ENCODE results near the gene DCAF16.

DCAF16 gene

DNA sequence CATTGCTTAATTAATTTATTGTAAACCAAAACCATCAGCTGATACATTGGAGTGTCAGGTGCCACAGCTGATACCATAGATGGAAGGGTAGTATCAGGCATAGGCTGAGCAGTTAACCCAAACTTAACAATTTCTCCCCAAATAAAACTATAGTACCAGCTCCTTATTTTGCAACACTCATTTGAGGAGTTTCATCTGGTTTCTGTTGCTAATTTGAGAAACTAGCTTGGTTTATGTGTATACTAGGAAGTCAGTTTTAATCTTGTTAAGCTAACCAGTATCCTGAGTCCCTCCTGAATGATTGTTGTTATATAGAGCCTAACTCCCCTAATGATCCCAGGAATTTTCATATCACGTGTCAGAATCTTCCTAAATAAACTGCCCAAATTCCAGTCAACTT lies 12.7 kb downstream of the DCAF16 start:
- TF ChIP-seq, protein P1, sequence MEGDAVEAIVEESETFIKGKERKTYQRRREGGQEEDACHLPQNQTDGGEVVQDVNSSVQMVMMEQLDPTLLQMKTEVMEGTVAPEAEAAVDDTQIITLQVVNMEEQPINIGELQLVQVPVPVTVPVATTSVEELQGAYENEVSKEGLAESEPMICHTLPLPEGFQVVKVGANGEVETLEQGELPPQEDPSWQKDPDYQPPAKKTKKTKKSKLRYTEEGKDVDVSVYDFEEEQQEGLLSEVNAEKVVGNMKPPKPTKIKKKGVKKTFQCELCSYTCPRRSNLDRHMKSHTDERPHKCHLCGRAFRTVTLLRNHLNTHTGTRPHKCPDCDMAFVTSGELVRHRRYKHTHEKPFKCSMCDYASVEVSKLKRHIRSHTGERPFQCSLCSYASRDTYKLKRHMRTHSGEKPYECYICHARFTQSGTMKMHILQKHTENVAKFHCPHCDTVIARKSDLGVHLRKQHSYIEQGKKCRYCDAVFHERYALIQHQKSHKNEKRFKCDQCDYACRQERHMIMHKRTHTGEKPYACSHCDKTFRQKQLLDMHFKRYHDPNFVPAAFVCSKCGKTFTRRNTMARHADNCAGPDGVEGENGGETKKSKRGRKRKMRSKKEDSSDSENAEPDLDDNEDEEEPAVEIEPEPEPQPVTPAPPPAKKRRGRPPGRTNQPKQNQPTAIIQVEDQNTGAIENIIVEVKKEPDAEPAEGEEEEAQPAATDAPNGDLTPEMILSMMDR (IDR thresholded peaks at IDR 0.05; ENCODE audit: insufficient read depth, low read length, poor library complexity, severe bottlenecking) = no peak
- peaks cover 1% of the 10 kb centered on the region for H3K36me3 ChIP-seq (ENCODE audit: control insufficient read depth, insufficient read depth, low read length)

GRCh38 chr4:17794730-17795129 lies 15.8 kb downstream of the DCAF16 start:
- TF ChIP-seq, protein P1 (IDR thresholded peaks at IDR 0.05; ENCODE audit: insufficient read depth, low read length, poor library complexity, severe bottlenecking) = no peak
- no peak overlapping the region for H3K4me3 ChIP-seq (replicated peaks; ENCODE audit: low read depth, low read length)
- peaks cover 1% of the 10 kb centered on the region for H3K36me3 ChIP-seq (ENCODE audit: control insufficient read depth, insufficient read depth, low read length)
- DNase-seq (ENCODE audit: extremely low read depth, insufficient read length) = no peak
- H3K27me3 ChIP-seq (replicated peaks; ENCODE audit: control insufficient read depth, insufficient read depth, low read length) = no peaks in the 10 kb centered on the region

More for the DNA sequence above, 12.7 kb downstream of the DCAF16 start:
- Histone ChIP-seq H3K27me3 (replicated peaks; ENCODE audit: control insufficient read depth, insufficient read depth, low read length) (no peaks in the 10 kb centered on the region), H3K4me3 (replicated peaks; ENCODE audit: low read depth, low read length) (no peak overlapping the region)
- no peak for DNase-seq (ENCODE audit: extremely low read depth, insufficient read length)

GRCh38 chr4:17788956-17789355 lies 21.6 kb downstream of the DCAF16 start:
- H3K27me3 ChIP-seq (replicated peaks; ENCODE audit: control insufficient read depth, insufficient read depth, low read length) = no peaks in the 10 kb centered on the region
- DNase-seq (ENCODE audit: extremely low read depth, insufficient read length) = no peak
- TF ChIP-seq, protein P1 (IDR thresholded peaks at IDR 0.05; ENCODE audit: insufficient read depth, low read length, poor library complexity, severe bottlenecking) = no peak

GRCh38 chr4:17787315-17787714 lies 23.2 kb downstream of the DCAF16 start:
- TF ChIP-seq, protein P1 (IDR thresholded peaks at IDR 0.05; ENCODE audit: insufficient read depth, low read length, poor library complexity, severe bottlenecking) = no peak
- Histone ChIP-seq H3K36me3 (ENCODE audit: control insufficient read depth, insufficient read depth, low read length) (no peaks in the 10 kb centered on the region), H3K27me3 (replicated peaks; ENCODE audit: control insufficient read depth, insufficient read depth, low read length) (no peaks in the 10 kb centered on the region), H3K4me3 (replicated peaks; ENCODE audit: low read depth, low read length) (no peak overlapping the region)
- DNase-seq (ENCODE audit: extremely low read depth, insufficient read length) = no peak

More at GRCh38 chr4:17788956-17789355, 21.6 kb downstream of the DCAF16 start:
- H3K4me3 ChIP-seq (replicated peaks; ENCODE audit: low read depth, low read length) = no peak overlapping the region
- no peaks in the 10 kb centered on the region for H3K36me3 ChIP-seq (ENCODE audit: control insufficient read depth, insufficient read depth, low read length)

GRCh38 chr4:17786567-17786966 lies 24.0 kb downstream of the DCAF16 start:
- TF ChIP-seq, protein P1 (IDR thresholded peaks at IDR 0.05; ENCODE audit: insufficient read depth, low read length, poor library complexity, severe bottlenecking) = no peak
- H3K27me3 ChIP-seq (replicated peaks; ENCODE audit: control insufficient read depth, insufficient read depth, low read length) = no peaks in the 10 kb centered on the region
- DNase-seq (ENCODE audit: extremely low read depth, insufficient read length) = no peak
- H3K36me3 ChIP-seq (ENCODE audit: control insufficient read depth, insufficient read depth, low read length) = no peaks in the 10 kb centered on the region
- no peak overlapping the region for H3K4me3 ChIP-seq (replicated peaks; ENCODE audit: low read depth, low read length)

- Histone ChIP-seq H3K4me3 (replicated peaks; ENCODE audit: low read depth, low read length) (no peak overlapping the region), H3K27me3 (replicated peaks; ENCODE audit: control insufficient read depth, insufficient read depth, low read length) (no peaks in the 10 kb centered on the region; the same call in 1 of the 2 replicates), H3K36me3 (ENCODE audit: control insufficient read depth, insufficient read depth, low read length) (no peaks in the 10 kb centered on the region)
- TF ChIP-seq, protein P1 (IDR thresholded peaks at IDR 0.05; ENCODE audit: insufficient read depth, low read length, poor library complexity, severe bottlenecking) = no peak
- no peak for DNase-seq (ENCODE audit: extremely low read depth, insufficient read length)
Measured at GRCh38 chr4:17785858-17786257, 24.7 kb downstream of the DCAF16 start.
